ENCODE data around the gene ABCD1.

ABCD1 gene

DNA sequence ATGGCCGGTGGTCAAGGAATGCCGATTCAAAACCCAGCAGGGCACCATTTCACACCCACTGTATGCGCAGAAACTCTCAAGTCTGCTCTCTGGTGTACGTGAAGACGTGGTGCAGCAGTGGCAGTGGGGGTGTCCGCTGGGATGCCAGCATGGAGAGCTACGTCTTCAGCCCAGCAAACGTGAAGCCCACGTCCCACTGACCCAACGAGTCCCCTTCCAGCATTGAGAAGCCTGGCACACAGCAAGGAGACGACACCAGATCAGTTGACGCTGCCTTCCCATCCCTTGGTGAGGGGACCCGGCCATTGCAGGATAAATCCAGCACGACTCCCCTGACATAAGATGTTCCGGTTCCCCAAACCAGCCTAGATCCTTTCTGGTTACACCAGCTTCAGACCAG lies 37.2 kb downstream of the ABCD1 start:
- DNase-seq (ENCODE audit: low read depth in 2 of 2, low spot score in 1 of 2) = no peak

- no peak for DNase-seq (ENCODE audit: low read depth in 2 of 2, low spot score in 1 of 2)
Measured at GRCh38 chrX:153762626-153763173, 38.0 kb downstream of the ABCD1 start.

DNA sequence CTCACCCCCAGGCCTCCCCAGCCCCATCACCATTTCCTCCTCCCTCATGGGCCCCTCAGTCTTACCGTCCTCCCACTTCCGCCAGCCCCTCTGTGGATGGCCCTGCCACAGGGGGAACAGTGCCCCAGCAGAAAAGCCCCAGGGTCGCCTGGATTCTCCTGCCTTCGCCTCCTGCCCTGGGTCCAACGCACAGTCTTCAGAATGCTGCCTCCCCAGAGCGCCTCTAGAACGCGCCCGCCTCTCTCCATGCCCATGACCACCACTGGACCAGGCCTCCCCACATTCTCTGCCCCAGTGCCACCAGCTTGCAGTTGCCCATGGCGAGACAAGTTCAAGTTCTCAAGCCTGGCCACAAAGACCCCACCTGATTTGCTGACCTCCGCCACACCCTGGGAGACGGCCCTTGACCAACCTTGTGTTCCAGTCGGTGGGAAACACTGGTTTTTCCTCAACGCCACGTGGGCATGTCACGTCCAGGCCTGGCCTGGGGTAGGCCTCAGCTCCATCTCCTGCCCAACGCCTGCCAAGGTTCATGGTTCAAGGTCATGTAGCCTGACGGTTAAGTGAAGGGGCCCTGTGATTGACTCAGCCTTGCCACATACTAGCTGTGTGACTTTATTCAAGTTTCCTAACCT lies 38.8 kb downstream of the ABCD1 start:
- DNase-seq (ENCODE audit: low read depth in 2 of 2, low spot score in 1 of 2) = no peak

- DNase-seq (ENCODE audit: low read depth in 2 of 2, low spot score in 1 of 2) = peak; percentile 29 to 48
Measured at GRCh38 chrX:153763989-153764755, 39.5 kb downstream of the ABCD1 start, which contains the start of gene PLXNB3. Gene PLXNB3 (plus strand): TSS chrX:153764249. CDS start chrX:153765536, 1,287 bp downstream.

- DNase-seq (ENCODE audit: low read depth in 2 of 2, low spot score in 1 of 2) = no peak
Measured at GRCh38 chrX:153764786-153765137, 40.1 kb downstream of the ABCD1 start.

- no peak for DNase-seq (ENCODE audit: low read depth in 2 of 2, low spot score in 1 of 2)
Measured at GRCh38 chrX:153765138-153766079, 40.8 kb downstream of the ABCD1 start.

DNA sequence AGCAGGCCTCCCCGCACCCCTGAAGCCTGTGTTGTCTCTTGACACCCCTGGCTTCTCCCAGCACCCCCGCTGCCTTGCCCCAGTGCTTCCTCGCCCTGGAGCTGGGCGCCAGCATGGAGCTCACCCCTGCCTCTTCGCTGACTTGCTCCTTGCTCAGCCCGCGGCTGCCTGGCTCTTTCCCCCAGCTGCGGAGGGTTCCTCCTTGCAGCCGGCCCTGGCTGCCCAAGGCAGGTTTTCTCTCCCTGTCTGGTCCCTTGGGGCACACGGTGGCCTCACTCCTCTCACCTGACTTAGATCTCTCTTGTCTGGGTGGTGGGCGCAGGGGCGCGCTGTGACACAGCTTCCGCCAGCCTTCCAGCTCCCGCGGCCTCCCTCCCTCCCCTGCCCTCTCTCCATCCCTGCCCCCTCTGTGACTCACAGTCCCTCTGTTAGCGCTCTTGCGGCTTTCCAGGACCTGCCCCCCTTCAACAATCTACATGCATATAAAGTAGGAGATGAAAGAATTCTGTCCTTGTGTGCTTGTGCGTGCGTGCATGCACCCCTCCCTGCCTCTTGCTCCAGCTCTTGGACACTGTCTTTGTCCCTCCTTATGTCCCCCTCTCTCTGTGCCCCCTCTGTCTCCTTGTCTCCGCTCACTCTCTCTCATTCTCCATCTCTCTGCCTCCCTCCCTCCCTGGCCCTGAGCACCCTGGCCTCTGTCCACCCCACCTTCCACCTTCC lies 41.6 kb downstream of the ABCD1 start:
- no peak for DNase-seq (ENCODE audit: low read depth in 2 of 2, low spot score in 1 of 2)

DNA sequence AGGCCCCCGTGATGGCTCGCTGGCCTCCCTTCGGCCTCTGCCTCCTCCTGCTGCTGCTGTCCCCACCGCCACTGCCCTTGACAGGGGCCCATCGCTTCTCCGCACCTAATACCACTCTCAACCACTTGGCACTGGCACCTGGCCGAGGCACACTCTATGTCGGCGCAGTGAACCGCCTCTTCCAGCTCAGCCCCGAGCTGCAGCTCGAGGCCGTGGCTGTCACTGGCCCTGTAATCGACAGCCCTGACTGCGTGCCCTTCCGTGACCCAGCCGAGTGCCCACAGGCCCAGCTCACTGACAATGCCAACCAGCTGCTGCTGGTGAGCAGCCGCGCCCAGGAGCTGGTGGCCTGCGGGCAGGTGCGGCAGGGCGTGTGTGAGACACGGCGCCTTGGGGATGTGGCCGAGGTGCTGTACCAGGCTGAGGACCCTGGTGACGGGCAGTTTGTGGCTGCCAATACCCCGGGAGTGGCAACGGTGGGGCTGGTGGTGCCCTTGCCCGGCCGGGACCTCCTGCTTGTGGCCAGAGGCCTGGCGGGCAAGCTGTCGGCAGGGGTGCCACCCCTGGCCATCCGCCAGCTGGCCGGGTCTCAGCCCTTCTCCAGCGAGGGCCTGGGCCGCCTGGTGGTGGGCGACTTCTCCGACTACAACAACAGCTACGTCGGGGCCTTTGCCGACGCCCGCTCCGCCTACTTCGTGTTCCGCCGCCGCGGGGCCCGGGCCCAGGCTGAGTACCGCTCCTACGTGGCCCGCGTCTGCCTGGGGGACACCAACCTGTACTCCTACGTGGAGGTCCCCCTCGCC lies 42.4 kb downstream of the ABCD1 start:
- no peak for DNase-seq (ENCODE audit: low read depth in 2 of 2, low spot score in 1 of 2)

DNA sequence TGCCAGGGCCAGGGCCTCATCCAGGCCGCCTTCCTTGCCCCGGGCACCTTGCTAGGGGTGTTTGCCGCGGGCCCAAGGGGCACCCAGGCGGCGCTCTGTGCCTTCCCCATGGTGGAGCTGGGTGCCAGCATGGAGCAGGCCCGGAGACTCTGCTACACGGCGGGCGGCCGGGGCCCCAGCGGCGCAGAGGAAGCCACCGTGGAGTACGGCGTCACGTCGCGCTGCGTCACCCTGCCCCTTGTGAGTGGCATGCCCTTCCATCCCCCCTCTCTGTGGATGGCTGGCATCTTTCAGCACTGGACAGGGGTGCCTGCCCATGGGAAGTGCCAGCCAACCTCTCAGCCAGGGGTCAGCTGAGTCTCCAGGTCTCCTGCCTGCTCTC lies 43.0 kb downstream of the ABCD1 start:
- no peak for DNase-seq (ENCODE audit: low read depth in 2 of 2, low spot score in 1 of 2)

DNA sequence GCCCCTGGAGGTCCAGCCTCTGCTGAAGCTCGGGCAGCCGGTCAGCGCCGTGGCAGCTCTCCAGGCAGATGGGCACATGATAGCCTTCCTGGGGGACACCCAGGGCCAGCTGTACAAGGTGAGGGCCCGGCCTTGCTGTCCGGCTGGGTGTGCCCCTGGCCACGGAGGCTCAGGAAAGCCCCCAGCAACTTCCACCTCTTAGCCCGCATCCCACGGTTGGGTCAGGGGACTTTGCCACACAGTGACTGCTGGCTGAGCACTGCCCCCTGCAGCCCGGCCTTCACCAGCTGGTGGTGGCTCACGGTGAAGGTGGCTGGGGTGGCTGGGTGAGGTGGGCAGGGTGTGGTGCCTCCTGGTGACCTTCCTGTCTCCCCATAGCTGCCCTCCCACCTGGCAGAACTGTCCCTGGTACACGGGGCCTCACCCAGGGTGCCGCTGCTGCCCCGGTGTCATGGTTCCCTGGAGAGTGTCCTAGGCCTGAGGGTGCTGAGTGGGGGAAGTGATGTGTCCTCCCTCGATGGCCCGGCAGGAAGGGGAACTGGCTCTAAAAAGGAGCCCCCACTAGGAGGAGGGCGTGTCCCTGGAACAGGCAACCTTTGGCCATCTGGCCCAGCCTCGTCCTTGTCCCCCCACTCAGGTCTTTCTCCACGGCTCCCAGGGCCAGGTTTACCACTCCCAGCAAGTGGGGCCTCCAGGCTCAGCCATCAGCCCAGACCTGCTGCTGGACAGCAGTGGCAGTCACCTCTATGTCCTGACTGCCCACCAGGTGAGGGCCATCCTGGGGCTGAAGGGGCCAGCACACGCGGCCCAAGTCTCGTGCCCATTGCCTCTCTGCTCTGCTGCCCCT lies 43.9 kb downstream of the ABCD1 start:
- no peak for DNase-seq (ENCODE audit: low read depth in 2 of 2, low spot score in 1 of 2)

DNA sequence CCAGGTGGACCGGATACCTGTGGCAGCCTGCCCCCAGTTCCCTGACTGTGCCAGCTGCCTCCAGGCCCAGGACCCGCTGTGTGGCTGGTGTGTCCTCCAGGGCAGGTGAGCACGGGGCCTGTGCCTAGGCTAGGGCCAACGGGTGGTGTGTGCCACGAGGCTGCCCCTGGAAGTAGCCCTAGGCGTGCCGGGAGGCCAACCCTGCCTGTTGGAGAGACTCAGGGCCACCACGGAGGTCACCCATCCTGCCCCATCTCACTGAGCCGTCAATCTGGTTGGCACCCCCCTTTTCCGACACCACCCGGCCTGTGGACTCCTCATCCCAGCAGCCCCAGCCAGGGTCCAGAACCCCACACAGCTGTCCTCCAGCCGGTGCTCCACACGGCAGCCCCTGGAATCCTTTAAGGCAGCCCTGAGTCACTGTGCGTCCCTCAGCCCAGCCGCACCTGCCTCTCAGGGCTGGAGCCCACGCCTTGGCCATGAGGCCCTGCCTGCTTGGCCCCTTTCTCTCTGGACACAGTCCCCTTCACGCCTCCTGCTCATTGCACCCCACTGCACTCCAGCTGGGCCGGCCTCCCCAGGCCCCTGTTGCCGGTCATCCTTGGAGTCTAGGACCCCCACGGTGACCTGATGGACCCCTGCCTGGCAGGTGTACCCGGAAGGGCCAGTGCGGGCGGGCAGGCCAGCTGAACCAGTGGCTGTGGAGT lies 44.7 kb downstream of the ABCD1 start:
- DNase-seq (ENCODE audit: low read depth in 2 of 2, low spot score in 1 of 2) = no peak

DNA sequence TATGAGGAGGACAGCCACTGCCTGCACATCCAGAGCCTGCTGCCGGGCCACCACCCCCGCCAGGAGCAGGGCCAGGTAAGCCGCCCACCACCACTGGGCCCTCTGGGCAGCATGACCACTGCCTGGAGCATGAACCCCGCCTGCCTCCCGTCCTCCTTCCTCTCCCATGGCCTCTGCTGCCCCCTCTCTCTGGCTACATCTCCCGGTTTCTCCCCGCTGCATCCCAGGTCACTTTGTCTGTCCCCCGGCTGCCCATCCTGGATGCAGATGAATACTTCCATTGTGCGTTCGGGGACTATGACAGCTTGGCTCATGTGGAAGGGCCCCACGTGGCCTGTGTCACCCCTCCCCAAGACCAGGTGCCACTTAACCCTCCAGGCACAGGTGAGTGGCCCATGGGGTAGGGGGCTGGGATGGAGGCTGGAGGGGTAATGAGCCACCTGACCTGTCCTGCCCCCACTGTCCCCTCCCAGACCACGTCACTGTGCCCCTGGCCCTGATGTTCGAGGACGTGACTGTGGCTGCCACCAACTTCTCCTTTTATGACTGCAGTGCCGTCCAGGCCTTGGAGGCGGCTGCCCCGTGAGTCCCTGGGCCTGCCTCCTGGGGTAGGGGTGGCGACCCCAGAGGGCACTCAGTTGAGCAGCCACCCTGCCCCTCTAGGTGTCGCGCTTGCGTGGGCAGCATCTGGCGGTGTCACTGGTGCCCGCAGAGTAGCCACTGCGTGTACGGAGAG lies 45.4 kb downstream of the ABCD1 start:
- DNase-seq (ENCODE audit: low read depth in 2 of 2, low spot score in 1 of 2) = no peak

- DNase-seq (ENCODE audit: low read depth in 2 of 2, low spot score in 1 of 2) = no peak
Measured at GRCh38 chrX:153770601-153771414, 46.2 kb downstream of the ABCD1 start.

DNA sequence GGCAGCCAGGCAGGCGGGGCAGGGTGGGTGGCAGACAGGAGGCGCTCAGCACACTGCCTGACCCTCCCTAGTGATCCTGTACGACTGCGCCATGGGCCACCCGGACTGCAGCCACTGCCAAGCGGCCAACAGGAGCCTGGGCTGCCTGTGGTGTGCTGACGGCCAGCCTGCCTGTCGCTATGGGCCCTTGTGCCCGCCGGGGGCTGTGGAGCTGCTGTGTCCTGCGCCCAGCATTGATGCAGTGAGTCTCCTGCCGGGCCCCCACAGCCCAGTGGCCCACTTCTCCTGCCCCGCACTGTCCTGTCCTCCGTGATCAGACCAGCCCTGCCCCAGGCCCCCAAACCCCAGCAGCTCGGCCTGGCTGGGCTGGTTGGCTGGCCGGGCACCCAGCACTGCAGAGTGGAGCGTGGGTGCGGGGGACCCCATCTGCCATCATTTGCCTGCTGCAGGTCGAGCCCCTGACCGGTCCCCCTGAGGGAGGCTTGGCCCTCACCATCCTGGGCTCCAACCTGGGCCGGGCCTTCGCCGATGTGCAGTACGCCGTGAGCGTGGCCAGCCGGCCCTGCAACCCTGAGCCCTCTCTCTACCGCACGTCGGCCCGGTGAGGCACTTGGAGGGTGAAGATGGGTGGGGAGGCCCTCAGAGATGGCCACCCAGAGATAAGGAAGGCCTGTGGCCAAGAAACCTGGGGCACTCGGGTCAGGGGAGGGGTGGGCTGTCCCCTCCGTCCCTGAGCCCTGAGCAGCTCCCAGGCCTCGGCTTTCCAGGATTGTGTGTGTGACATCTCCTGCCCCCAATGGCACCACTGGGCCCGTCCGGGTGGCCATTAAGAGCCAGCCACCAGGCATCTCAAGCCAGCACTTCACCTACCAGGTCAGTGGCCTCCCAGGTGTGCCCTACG lies 47.0 kb downstream of the ABCD1 start:
- no peak for DNase-seq (ENCODE audit: low read depth in 2 of 2, low spot score in 1 of 2)

GRCh38 chrX:153772316-153773217 lies 47.9 kb downstream of the ABCD1 start:
- DNase-seq (ENCODE audit: low read depth in 2 of 2, low spot score in 1 of 2) = no peak
